HL-60/S4 (cell line): ENCODE results near the gene COL23A1.

ENCODE experiments used
- in situ Hi-C: fragments of 300-500 bp; cut with MboI; formaldehyde crosslinking; loops from 2 replicates; pipeline ENCODE4 v1.14.3; 2022; ENCODE audit warnings: low sequenced_read_pairs

Gene COL23A1

GRCh38 chr5:178293815-178294214 is 296.4 kb downstream of the COL23A1 start:
- in situ Hi-C loops: loop anchor here (10.0 kb wide), 1 partner anchor 261 kb away; no protein-coding TSS in a partner anchor

GRCh38 chr5:178293400-178293799 is 296.8 kb downstream of the COL23A1 start:
- in situ Hi-C loops: loop anchor here (10.0 kb wide), 1 partner anchor 261 kb away; no protein-coding TSS in a partner anchor

- in situ Hi-C loops: loop anchor here (10.0 kb wide), 1 partner anchor 262 kb away; no protein-coding TSS in a partner anchor
These were observed 297.4 kb downstream of the COL23A1 start for GRCh38 chr5:178292826-178293205.

- in situ Hi-C loops: loop anchor here (10.0 kb wide), 1 partner anchor 263 kb away; no protein-coding TSS in a partner anchor
These were observed 298.0 kb downstream of the COL23A1 start for GRCh38 chr5:178291969-178292825.

- in situ Hi-C loops: loop anchor here (10.0 kb wide), 1 partner anchor 264 kb away; no protein-coding TSS in a partner anchor
These were observed 299.0 kb downstream of the COL23A1 start for GRCh38 chr5:178291161-178291561.

GRCh38 chr5:178290376-178290775 is 299.8 kb downstream of the COL23A1 start:
- in situ Hi-C loops: loop anchor here (10.0 kb wide), 1 partner anchor 264 kb away; no protein-coding TSS in a partner anchor

- in situ Hi-C loops: loop anchor here (10.0 kb wide), 1 partner anchor 305 kb away; the partner anchor contains the start of gene COL23A1
These were observed 300.8 kb downstream of the COL23A1 start for GRCh38 chr5:178289438-178289837.

GRCh38 chr5:178288401-178289368 is 301.5 kb downstream of the COL23A1 start:
- in situ Hi-C loops: loop anchor here (10.0 kb wide), 1 partner anchor 306 kb away; the partner anchor contains the start of gene COL23A1

- in situ Hi-C loops: loop anchor here (10.0 kb wide), 1 partner anchor 307 kb away; the partner anchor contains the start of gene COL23A1
These were observed 302.4 kb downstream of the COL23A1 start for GRCh38 chr5:178287791-178288105.

GRCh38 chr5:178287091-178287790 is 303.0 kb downstream of the COL23A1 start:
- in situ Hi-C loops: loop anchor here (10.0 kb wide), 1 partner anchor 308 kb away; the partner anchor contains the start of gene COL23A1

- in situ Hi-C loops: loop anchor here (10.0 kb wide), 1 partner anchor 308 kb away; the partner anchor contains the start of gene COL23A1
These were observed 303.7 kb downstream of the COL23A1 start for GRCh38 chr5:178286226-178287090.

GRCh38 chr5:178285399-178286225 is 304.6 kb downstream of the COL23A1 start:
- in situ Hi-C loops: loop anchor here (10.0 kb wide), 1 partner anchor 309 kb away; the partner anchor contains the start of gene COL23A1

GRCh38 chr5:178284996-178285395 is 305.2 kb downstream of the COL23A1 start:
- in situ Hi-C loops: loop anchor here (10.0 kb wide), 1 partner anchor 310 kb away; the partner anchor contains the start of gene COL23A1

- in situ Hi-C loops: loop anchor here (10.0 kb wide), 1 partner anchor 311 kb away; the partner anchor contains the start of gene COL23A1
These were observed 306.0 kb downstream of the COL23A1 start for GRCh38 chr5:178284093-178284675.

GRCh38 chr5:178283520-178283919 is 306.7 kb downstream of the COL23A1 start:
- in situ Hi-C loops: loop anchor here (10.0 kb wide), 1 partner anchor 311 kb away; the partner anchor contains the start of gene COL23A1

- in situ Hi-C loops: loop anchor here (10.0 kb wide), 1 partner anchor 312 kb away; the partner anchor contains the start of gene COL23A1
These were observed 307.8 kb downstream of the COL23A1 start for GRCh38 chr5:178282391-178282790.

- in situ Hi-C loops: loop anchor here (10.0 kb wide), 1 partner anchor 313 kb away; the partner anchor contains the start of gene COL23A1
These were observed 308.9 kb downstream of the COL23A1 start for GRCh38 chr5:178281331-178281730.
